Liver (tissue), 4 donors: ENCODE measurements around the gene CYP2B6. TPM values are rescaled to one million over a fixed set of nuclear protein-coding genes. Genes with fewer than 3 reads are reported as not detected.

ENCODE experiments used
- polyA plus RNA-seq, 2 donors: library from polyadenylated mRNA; stranded (reverse) in 1 of 2; unstranded in 1 of 2; fragments of 200-250 nt in 1 of 2; fragments of >200 nt in 1 of 2; fragmentation: Nextera tagmentation in 1 of 2; extraction: Ambion mirVana in 1 of 2; gene quantifications; one replicate each; pipeline versions ENCODE4 v1.2.1 to v1.2.3, GENCODE V29; 2013 to 2015
- total RNA-seq, 2 donors: library from RNA; depleted of rRNA; stranded (reverse); fragments of >200 nt; gene quantifications; one replicate each; pipeline ENCODE4 v1.2.3, GENCODE V29; 2014
- donor health status: healthy.
- donor health status: healthy.
- donor health status: healthy.

The CYP2B6 gene
- total and polyA plus RNA-seq, 4 donors: 13.0 to 751 (median 16.6) TPM; not detected in 1

Other genes starting within 250 kb of the CYP2B6 start
- 1 to 10 TPM in 1 of 2 donors, under 1 TPM in 1; 0.93 to 1.8 TPM for gene ACTMAP, start 240.8 kb upstream of the CYP2B6 start, total RNA-seq
- 1 to 10 TPM; 4.2 to 7.7 TPM for gene ACTMAP, start 240.8 kb upstream of the CYP2B6 start, polyA plus RNA-seq
- 10 to 100 TPM; 11.8 to 27.1 TPM for gene SNRPA, start 240.1 kb upstream of the CYP2B6 start, total RNA-seq
- 10 to 100 TPM; 12.4 to 21.6 TPM for gene SNRPA, start 240.1 kb upstream of the CYP2B6 start, polyA plus RNA-seq
- under 1 TPM in 1 of 2 donors, not detected in 1; 0.42 TPM for gene MIA, start 215.8 kb upstream of the CYP2B6 start, total RNA-seq
- under 1 TPM in 1 of 2 donors, not detected in 1; 0.44 TPM for gene MIA, start 215.8 kb upstream of the CYP2B6 start, polyA plus RNA-seq
- gene RAB4B, start 213.0 kb upstream of the CYP2B6 start, total RNA-seq: 1 to 10 TPM; 5.5 to 9.0 TPM
- 10 to 100 TPM; 16.8 to 16.9 TPM for gene RAB4B, start 213.0 kb upstream of the CYP2B6 start, polyA plus RNA-seq
- gene EGLN2, start 192.1 kb upstream of the CYP2B6 start, total RNA-seq: 10 to 100 TPM; 34.8 to 56.3 TPM
- 10 to 100 TPM; 45.2 to 50.2 TPM for gene EGLN2, start 192.1 kb upstream of the CYP2B6 start, polyA plus RNA-seq
- 10 to 100 TPM in 1 of 2 donors, under 1 TPM in 1; 0.09 to 56.1 TPM for gene CYP2A6, start 140.8 kb upstream of the CYP2B6 start, total RNA-seq
- gene CYP2A6, start 140.8 kb upstream of the CYP2B6 start, polyA plus RNA-seq: 1,000 to 10,000 TPM in 1 of 2 donors, 10 to 100 TPM in 1; 63.1 to 1,020 TPM
- 1 to 10 TPM in 1 of 2 donors, not detected in 1; 7.4 TPM for gene CYP2A7, start 109.1 kb upstream of the CYP2B6 start, total RNA-seq
- gene CYP2A7, start 109.1 kb upstream of the CYP2B6 start, polyA plus RNA-seq: 10 to 100 TPM in 1 of 2 donors, 1 to 10 TPM in 1; 3.3 to 57.9 TPM
- gene CYP2A13, start 97.2 kb downstream of the CYP2B6 start, total RNA-seq: under 1 TPM in 1 of 2 donors, not detected in 1; 0.08 TPM
- under 1 TPM in 1 of 2 donors, not detected in 1; 0.16 TPM for gene CYP2A13, start 97.2 kb downstream of the CYP2B6 start, polyA plus RNA-seq
- gene CYP2F1, start 123.2 kb downstream of the CYP2B6 start, total RNA-seq: not detected
- gene CYP2F1, start 123.2 kb downstream of the CYP2B6 start, polyA plus RNA-seq: not detected
- gene CYP2S1, start 201.9 kb downstream of the CYP2B6 start, total RNA-seq: 1 to 10 TPM; 1.4 to 1.6 TPM
- gene CYP2S1, start 201.9 kb downstream of the CYP2B6 start, polyA plus RNA-seq: 1 to 10 TPM in 1 of 2 donors, under 1 TPM in 1; 0.35 to 1.9 TPM
- 10 to 100 TPM; 18.2 to 24.8 TPM for gene AXL, start 227.9 kb downstream of the CYP2B6 start, total RNA-seq
- 1 to 10 TPM; 4.3 to 6.0 TPM for gene AXL, start 227.9 kb downstream of the CYP2B6 start, polyA plus RNA-seq